H1 (cell line): ENCODE data around the gene OSBP. TPM values are rescaled to one million over a fixed set of nuclear protein-coding genes. Genes with fewer than 3 reads are reported as not detected.

Experiments
- CEBPB ChIP-seq: IDR thresholded peaks from 2 replicates; pipeline ENCODE4 v1.6.1; 2012; ENCODE audit warnings: low read depth, low read length
- CTBP2 ChIP-seq: IDR thresholded peaks from 2 replicates; pipeline ENCODE4 v1.7.0; 2011; ENCODE audit warnings: borderline replicate concordance, mild to moderate bottlenecking, moderate library complexity, mixed read lengths, low read length; ENCODE audit not compliant: insufficient read depth, insufficient read length
- GTF2F1 ChIP-seq: IDR thresholded peaks from 2 replicates; pipeline ENCODE4 v1.6.1; 2012; ENCODE audit warnings: low read depth, low read length, improper control_type of control experiment, borderline replicate concordance
- JUN ChIP-seq: IDR thresholded peaks from 2 replicates; pipeline ENCODE4 v1.6.1; 2011; ENCODE audit warnings: low read depth, mild to moderate bottlenecking, improper control_type of control experiment, low read length
- TAF7 ChIP-seq: optimal IDR thresholded peaks from 2 replicates; pipeline ENCODE3; 2011; ENCODE audit warnings: low read depth, mild to moderate bottlenecking, inconsistent platforms, low read length, moderate library complexity, borderline replicate concordance
- polyA plus RNA-seq, 7 experiments: library from polyadenylated mRNA; depleted of rRNA in 3 of 7; stranded (reverse) in 5 of 7; unstranded in 2 of 7; fragments of >200 nt in 5 of 7; fragments of 200-250 nt in 2 of 7; gene quantifications; 1 replicate in 5 of 7; 2 replicates in 1 of 7; 4 replicates in 1 of 7; pipeline versions ENCODE4 v1.2.1 to v1.2.3, GENCODE V29; 2011 to 2013; ENCODE audit warnings: missing spikeins in 2 of 7, mixed read lengths in 2 of 7
- total RNA-seq: library from RNA; stranded (reverse); fragmentation: NEBNext Ultra II Directional; extraction: Animal tissue kit (Norgen Biotek cat#: 25700); gene quantifications from 2 replicates; pipeline ENCODE4 v1.2.1, GENCODE V29; 2021
- TF ChIP-seq, protein P1 (sequence below): fragments of 300-600 bp; sonication (generic); IDR thresholded peaks from 2 replicates; pipeline ENCODE4 v1.7.1; 2012; ENCODE audit warnings: low read length, moderate library complexity, mild to moderate bottlenecking, inconsistent platforms; ENCODE audit not compliant: insufficient replicate concordance

Gene OSBP
- total and polyA plus RNA-seq, 2 of the 8 experiments (the other 6 are each of a cell fraction or from before 2014, with no cell fraction given) = 13.2 to 43.1 TPM

DNA sequence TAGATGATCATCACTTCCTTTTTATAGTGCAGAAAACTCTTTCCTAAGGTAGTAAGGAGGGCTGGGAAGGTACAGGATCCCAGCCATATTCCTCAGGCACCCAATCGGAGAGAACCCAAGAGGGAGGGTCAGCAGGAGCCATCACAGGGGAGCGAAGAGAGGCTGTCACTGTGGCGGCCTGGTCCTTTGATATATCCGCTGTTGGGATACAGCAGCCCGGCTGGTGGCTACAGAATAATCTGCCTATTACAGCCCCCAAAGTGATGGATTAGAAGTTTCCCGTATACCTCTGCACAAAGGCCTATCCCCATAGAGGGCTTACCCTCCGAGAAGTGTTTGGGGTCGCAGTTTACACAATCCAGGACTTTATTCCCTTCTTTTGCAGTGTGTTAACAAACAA, 55.7 kb downstream of the OSBP start (continued):
- TF ChIP-seq, protein P1, sequence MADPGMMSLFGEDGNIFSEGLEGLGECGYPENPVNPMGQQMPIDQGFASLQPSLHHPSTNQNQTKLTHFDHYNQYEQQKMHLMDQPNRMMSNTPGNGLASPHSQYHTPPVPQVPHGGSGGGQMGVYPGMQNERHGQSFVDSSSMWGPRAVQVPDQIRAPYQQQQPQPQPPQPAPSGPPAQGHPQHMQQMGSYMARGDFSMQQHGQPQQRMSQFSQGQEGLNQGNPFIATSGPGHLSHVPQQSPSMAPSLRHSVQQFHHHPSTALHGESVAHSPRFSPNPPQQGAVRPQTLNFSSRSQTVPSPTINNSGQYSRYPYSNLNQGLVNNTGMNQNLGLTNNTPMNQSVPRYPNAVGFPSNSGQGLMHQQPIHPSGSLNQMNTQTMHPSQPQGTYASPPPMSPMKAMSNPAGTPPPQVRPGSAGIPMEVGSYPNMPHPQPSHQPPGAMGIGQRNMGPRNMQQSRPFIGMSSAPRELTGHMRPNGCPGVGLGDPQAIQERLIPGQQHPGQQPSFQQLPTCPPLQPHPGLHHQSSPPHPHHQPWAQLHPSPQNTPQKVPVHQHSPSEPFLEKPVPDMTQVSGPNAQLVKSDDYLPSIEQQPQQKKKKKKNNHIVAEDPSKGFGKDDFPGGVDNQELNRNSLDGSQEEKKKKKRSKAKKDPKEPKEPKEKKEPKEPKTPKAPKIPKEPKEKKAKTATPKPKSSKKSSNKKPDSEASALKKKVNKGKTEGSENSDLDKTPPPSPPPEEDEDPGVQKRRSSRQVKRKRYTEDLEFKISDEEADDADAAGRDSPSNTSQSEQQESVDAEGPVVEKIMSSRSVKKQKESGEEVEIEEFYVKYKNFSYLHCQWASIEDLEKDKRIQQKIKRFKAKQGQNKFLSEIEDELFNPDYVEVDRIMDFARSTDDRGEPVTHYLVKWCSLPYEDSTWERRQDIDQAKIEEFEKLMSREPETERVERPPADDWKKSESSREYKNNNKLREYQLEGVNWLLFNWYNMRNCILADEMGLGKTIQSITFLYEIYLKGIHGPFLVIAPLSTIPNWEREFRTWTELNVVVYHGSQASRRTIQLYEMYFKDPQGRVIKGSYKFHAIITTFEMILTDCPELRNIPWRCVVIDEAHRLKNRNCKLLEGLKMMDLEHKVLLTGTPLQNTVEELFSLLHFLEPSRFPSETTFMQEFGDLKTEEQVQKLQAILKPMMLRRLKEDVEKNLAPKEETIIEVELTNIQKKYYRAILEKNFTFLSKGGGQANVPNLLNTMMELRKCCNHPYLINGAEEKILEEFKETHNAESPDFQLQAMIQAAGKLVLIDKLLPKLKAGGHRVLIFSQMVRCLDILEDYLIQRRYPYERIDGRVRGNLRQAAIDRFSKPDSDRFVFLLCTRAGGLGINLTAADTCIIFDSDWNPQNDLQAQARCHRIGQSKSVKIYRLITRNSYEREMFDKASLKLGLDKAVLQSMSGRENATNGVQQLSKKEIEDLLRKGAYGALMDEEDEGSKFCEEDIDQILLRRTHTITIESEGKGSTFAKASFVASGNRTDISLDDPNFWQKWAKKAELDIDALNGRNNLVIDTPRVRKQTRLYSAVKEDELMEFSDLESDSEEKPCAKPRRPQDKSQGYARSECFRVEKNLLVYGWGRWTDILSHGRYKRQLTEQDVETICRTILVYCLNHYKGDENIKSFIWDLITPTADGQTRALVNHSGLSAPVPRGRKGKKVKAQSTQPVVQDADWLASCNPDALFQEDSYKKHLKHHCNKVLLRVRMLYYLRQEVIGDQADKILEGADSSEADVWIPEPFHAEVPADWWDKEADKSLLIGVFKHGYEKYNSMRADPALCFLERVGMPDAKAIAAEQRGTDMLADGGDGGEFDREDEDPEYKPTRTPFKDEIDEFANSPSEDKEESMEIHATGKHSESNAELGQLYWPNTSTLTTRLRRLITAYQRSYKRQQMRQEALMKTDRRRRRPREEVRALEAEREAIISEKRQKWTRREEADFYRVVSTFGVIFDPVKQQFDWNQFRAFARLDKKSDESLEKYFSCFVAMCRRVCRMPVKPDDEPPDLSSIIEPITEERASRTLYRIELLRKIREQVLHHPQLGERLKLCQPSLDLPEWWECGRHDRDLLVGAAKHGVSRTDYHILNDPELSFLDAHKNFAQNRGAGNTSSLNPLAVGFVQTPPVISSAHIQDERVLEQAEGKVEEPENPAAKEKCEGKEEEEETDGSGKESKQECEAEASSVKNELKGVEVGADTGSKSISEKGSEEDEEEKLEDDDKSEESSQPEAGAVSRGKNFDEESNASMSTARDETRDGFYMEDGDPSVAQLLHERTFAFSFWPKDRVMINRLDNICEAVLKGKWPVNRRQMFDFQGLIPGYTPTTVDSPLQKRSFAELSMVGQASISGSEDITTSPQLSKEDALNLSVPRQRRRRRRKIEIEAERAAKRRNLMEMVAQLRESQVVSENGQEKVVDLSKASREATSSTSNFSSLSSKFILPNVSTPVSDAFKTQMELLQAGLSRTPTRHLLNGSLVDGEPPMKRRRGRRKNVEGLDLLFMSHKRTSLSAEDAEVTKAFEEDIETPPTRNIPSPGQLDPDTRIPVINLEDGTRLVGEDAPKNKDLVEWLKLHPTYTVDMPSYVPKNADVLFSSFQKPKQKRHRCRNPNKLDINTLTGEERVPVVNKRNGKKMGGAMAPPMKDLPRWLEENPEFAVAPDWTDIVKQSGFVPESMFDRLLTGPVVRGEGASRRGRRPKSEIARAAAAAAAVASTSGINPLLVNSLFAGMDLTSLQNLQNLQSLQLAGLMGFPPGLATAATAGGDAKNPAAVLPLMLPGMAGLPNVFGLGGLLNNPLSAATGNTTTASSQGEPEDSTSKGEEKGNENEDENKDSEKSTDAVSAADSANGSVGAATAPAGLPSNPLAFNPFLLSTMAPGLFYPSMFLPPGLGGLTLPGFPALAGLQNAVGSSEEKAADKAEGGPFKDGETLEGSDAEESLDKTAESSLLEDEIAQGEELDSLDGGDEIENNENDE = no peak
- TF ChIP-seq CEBPB = no peak
- no peak for TF ChIP-seq CTBP2
- TF ChIP-seq TAF7 = no peak
- TF ChIP-seq GTF2F1 = no peak
- TF ChIP-seq JUN = no peak
